ENCODE data around the gene GRHL1. TPM values are rescaled to one million over a fixed set of nuclear protein-coding genes. Genes with fewer than 3 reads are reported as not detected.
"Not testable (repeated sequence)": the region's sequence is repeated elsewhere in the genome, so short reads cannot be mapped to it uniquely, and the experiment has no call there.

The GRHL1 gene
- total and polyA plus RNA-seq, 2 experiments from 2014 or later: 0.92 to 1.5 TPM

GRCh38 chr2:10012963-10013461 lies 61.5 kb downstream of the GRHL1 start:
- Histone ChIP-seq H3K9me3 (ENCODE audit: low read depth) (no peaks in the 10 kb centered on the region), H3K4me3 (no peak overlapping the region), H3K27me3 (no peaks in the 10 kb centered on the region), H3K36me3 (no peaks in the 10 kb centered on the region), H3K4me1 (ENCODE audit: low read depth) (peaks cover 5% of the 10 kb centered on the region), H3K27ac (no peak overlapping the region)
- no peak for DNase-seq (ENCODE audit: low read depth in 1 of 2, low spot score in 1 of 2)
- no peak for TF ChIP-seq CTCF (IDR thresholded peaks at IDR 0.05; ENCODE audit: low read depth, low read length)

- H3K4me1 ChIP-seq (ENCODE audit: low read depth); DNase-seq (ENCODE audit: low read depth in 1 of 2, low spot score in 1 of 2); H3K27ac ChIP-seq: not testable (repeated sequence)
Observed at GRCh38 chr2:10013651-10014417, 62.3 kb downstream of the GRHL1 start.

GRCh38 chr2:10014418-10015190 lies 63.1 kb downstream of the GRHL1 start:
- no peak for TF ChIP-seq CTCF (IDR thresholded peaks at IDR 0.05; ENCODE audit: low read depth, low read length)
- H3K4me3 ChIP-seq: no peak overlapping the region
- H3K36me3 ChIP-seq: no peaks in the 10 kb centered on the region
- H3K27ac ChIP-seq: no peak overlapping the region
- no peak for DNase-seq (ENCODE audit: low read depth in 1 of 2, low spot score in 1 of 2)
- H3K4me1 ChIP-seq (ENCODE audit: low read depth): peaks cover 5% of the 10 kb centered on the region
- no peaks in the 10 kb centered on the region for H3K9me3 ChIP-seq (ENCODE audit: low read depth)
- no peaks in the 10 kb centered on the region for H3K27me3 ChIP-seq

More at GRCh38 chr2:10013651-10014417, 62.3 kb downstream of the GRHL1 start:
- not testable (repeated sequence) for H3K9me3 ChIP-seq (ENCODE audit: low read depth); H3K27me3 ChIP-seq; H3K4me3 ChIP-seq; H3K36me3 ChIP-seq

GRCh38 chr2:10015376-10015989 lies 64.0 kb downstream of the GRHL1 start:
- H3K9me3 ChIP-seq (ENCODE audit: low read depth); DNase-seq (ENCODE audit: low read depth in 1 of 2, low spot score in 1 of 2); H3K36me3 ChIP-seq; H3K27ac ChIP-seq; H3K27me3 ChIP-seq; H3K4me3 ChIP-seq; H3K4me1 ChIP-seq (ENCODE audit: low read depth): not testable (repeated sequence)

GRCh38 chr2:10016001-10016801 lies 64.7 kb downstream of the GRHL1 start:
- DNase-seq (ENCODE audit: low read depth in 1 of 2, low spot score in 1 of 2): no peak
- Histone ChIP-seq H3K27ac (no peak overlapping the region), H3K9me3 (ENCODE audit: low read depth) (no peaks in the 10 kb centered on the region), H3K4me1 (ENCODE audit: low read depth) (no peaks in the 10 kb centered on the region), H3K4me3 (no peak overlapping the region), H3K36me3 (no peaks in the 10 kb centered on the region), H3K27me3 (no peaks in the 10 kb centered on the region)
- no peak for TF ChIP-seq CTCF (IDR thresholded peaks at IDR 0.05; ENCODE audit: low read depth, low read length)

GRCh38 chr2:10016802-10017258 lies 65.3 kb downstream of the GRHL1 start:
- Histone ChIP-seq H3K27me3 (no peaks in the 10 kb centered on the region), H3K27ac (no peak overlapping the region), H3K4me1 (ENCODE audit: low read depth) (no peaks in the 10 kb centered on the region), H3K4me3 (no peak overlapping the region), H3K9me3 (ENCODE audit: low read depth) (no peaks in the 10 kb centered on the region), H3K36me3 (no peaks in the 10 kb centered on the region)
- no peak for TF ChIP-seq CTCF (IDR thresholded peaks at IDR 0.05; ENCODE audit: low read depth, low read length)
- no peak for DNase-seq (ENCODE audit: low read depth in 1 of 2, low spot score in 1 of 2)

All from cardiac muscle cell (in vitro differentiated cells and primary cell).